ENCODE results near the gene TRPM5. TPM values are rescaled to one million over a fixed set of nuclear protein-coding genes. Genes with fewer than 3 reads are reported as not detected.
A peak's percentile ranks its signal among the peaks of the same experiment; 100 is the strongest.

The TRPM5 gene
- total and polyA plus RNA-seq, 2 experiments from 2014 or later = not detected

DNA sequence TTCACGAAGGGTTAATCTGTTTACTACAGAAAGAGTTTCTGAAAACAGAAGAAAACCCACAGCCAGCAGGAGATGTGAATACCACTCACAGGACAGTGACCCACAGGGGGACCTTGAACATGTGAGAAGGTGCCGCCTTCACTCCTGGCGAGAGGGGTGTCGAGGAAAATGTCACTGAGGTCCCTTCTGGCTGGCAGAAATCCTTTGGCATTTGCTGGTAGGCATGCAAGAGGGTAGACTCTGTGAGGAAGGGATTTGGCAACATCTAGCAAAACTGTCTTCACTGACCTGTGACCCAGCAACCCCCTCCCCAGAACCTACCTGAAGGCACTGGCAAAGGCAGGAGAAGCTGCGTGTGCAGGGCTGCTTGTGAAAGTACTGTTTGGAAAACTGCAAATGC lies 9.1 kb upstream of the TRPM5 start:
- H3K36me3 ChIP-seq (ENCODE audit: insufficient read depth) = no peaks in the 10 kb centered on the region
- no peak overlapping the region for H3K4me2 ChIP-seq
- H3K4me3 ChIP-seq = no peak overlapping the region
- no peak for DNase-seq (ENCODE audit: low spot score)
- H3K27me3 Mint-ChIP-seq (ENCODE audit: insufficient read depth, low read depth, poor library complexity) = peaks cover 48% of the 10 kb centered on the region
- no peak for TF ChIP-seq ZNF331 (CRISPR knock-in tag; IDR thresholded peaks at IDR 0.05; ENCODE audit: low read depth)
- TF ChIP-seq, protein P1, sequence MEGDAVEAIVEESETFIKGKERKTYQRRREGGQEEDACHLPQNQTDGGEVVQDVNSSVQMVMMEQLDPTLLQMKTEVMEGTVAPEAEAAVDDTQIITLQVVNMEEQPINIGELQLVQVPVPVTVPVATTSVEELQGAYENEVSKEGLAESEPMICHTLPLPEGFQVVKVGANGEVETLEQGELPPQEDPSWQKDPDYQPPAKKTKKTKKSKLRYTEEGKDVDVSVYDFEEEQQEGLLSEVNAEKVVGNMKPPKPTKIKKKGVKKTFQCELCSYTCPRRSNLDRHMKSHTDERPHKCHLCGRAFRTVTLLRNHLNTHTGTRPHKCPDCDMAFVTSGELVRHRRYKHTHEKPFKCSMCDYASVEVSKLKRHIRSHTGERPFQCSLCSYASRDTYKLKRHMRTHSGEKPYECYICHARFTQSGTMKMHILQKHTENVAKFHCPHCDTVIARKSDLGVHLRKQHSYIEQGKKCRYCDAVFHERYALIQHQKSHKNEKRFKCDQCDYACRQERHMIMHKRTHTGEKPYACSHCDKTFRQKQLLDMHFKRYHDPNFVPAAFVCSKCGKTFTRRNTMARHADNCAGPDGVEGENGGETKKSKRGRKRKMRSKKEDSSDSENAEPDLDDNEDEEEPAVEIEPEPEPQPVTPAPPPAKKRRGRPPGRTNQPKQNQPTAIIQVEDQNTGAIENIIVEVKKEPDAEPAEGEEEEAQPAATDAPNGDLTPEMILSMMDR (conservative IDR thresholded peaks at IDR 0.05; ENCODE audit: low read depth in 2 of 2) = no peak
- TF ChIP-seq, protein P2, sequence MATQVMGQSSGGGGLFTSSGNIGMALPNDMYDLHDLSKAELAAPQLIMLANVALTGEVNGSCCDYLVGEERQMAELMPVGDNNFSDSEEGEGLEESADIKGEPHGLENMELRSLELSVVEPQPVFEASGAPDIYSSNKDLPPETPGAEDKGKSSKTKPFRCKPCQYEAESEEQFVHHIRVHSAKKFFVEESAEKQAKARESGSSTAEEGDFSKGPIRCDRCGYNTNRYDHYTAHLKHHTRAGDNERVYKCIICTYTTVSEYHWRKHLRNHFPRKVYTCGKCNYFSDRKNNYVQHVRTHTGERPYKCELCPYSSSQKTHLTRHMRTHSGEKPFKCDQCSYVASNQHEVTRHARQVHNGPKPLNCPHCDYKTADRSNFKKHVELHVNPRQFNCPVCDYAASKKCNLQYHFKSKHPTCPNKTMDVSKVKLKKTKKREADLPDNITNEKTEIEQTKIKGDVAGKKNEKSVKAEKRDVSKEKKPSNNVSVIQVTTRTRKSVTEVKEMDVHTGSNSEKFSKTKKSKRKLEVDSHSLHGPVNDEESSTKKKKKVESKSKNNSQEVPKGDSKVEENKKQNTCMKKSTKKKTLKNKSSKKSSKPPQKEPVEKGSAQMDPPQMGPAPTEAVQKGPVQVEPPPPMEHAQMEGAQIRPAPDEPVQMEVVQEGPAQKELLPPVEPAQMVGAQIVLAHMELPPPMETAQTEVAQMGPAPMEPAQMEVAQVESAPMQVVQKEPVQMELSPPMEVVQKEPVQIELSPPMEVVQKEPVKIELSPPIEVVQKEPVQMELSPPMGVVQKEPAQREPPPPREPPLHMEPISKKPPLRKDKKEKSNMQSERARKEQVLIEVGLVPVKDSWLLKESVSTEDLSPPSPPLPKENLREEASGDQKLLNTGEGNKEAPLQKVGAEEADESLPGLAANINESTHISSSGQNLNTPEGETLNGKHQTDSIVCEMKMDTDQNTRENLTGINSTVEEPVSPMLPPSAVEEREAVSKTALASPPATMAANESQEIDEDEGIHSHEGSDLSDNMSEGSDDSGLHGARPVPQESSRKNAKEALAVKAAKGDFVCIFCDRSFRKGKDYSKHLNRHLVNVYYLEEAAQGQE (IDR thresholded peaks at IDR 0.05; ENCODE audit: unreplicated experiment) = no peak
- TF ChIP-seq ZNF114 (CRISPR knock-in tag; IDR thresholded peaks at IDR 0.05) = no peak
- TF ChIP-seq NANOG (IDR thresholded peaks at IDR 0.05; ENCODE audit: borderline replicate concordance) = no peak
- no peak for TF ChIP-seq EZH2 (IDR thresholded peaks at IDR 0.05; ENCODE audit: low read depth, unreplicated experiment)
- TF ChIP-seq CREB1 (CRISPR knock-in tag; IDR thresholded peaks at IDR 0.05; ENCODE audit: low read depth) = no peak
- no peak for TF ChIP-seq STAT1 (IDR thresholded peaks at IDR 0.05; ENCODE audit: unreplicated experiment)
- no peak overlapping the region for H3K27ac ChIP-seq (ENCODE audit: low read depth)
- no peaks in the 10 kb centered on the region for H4K20me1 ChIP-seq (replicated peaks; ENCODE audit: insufficient read depth)
- H3K4me1 ChIP-seq (ENCODE audit: insufficient read depth) = no peaks in the 10 kb centered on the region
- H3K4me3 Mint-ChIP-seq = no peak overlapping the region
- no peaks in the 10 kb centered on the region for H3K79me2 ChIP-seq (replicated peaks; ENCODE audit: insufficient read depth)
- no peaks in the 10 kb centered on the region for H3K9me3 Mint-ChIP-seq
- no peaks in the 10 kb centered on the region for H3K9me2 ChIP-seq (ENCODE audit: insufficient read depth)
- H2AFZ ChIP-seq = no peak overlapping the region
- H3K27ac Mint-ChIP-seq = no peak overlapping the region
- H3K27me3 ChIP-seq (ENCODE audit: insufficient read depth) = peaks cover 49% of the 10 kb centered on the region
- no peaks in the 10 kb centered on the region; the same call in 2 of the 3 replicates for H3K36me3 Mint-ChIP-seq (ENCODE audit: low read depth)
- no peak for ATAC-seq
- H3K4me1 Mint-ChIP-seq = no peaks in the 10 kb centered on the region
- H3F3A ChIP-seq (replicated peaks; ENCODE audit: low read depth) = no peaks in the 10 kb centered on the region

DNA sequence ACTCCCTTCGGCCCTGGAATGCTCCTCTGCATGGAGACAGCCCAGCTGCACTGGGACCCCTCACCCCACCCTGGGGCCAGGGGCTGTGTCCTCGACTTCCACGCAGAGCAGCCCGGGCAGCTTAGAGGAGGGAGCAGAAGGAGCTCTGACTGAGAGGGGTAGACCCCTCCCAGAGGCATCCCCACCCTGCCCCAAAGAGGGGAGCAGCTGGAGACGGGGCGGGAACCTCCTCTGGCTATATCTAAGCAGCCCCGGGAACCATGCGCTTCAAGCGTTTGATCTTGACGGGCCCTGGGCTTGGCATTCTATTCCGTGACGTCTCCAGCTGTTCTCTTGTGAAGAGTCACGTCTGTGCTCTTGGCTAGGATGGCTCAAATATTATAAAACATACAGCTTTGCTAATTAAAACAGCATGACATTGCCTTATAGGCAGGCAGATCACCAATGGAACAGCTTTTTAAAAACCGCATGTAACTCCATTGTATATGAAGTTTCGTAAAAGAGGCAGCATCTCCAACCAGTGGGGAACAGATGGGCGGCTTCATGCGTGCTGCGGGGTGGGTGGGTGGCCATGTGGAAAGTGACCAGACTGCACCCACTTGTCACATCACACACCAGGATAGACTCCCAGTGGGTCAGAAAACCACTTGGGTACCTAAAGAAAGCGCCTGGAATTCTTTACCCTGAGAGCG lies 8.2 kb upstream of the TRPM5 start:
- Histone ChIP-seq H4K20me1 (replicated peaks; ENCODE audit: insufficient read depth) (no peaks in the 10 kb centered on the region), H2AFZ (no peak overlapping the region), H3K9me2 (ENCODE audit: insufficient read depth) (no peaks in the 10 kb centered on the region), H3K4me1 (ENCODE audit: insufficient read depth) (no peaks in the 10 kb centered on the region), H3K27me3 (ENCODE audit: insufficient read depth) (peaks cover 52% of the 10 kb centered on the region), H3K4me2 (no peak overlapping the region), H3K4me3 (no peak overlapping the region), H3K27ac (ENCODE audit: low read depth) (no peak overlapping the region), H3K79me2 (replicated peaks; ENCODE audit: insufficient read depth) (no peaks in the 10 kb centered on the region), H3F3A (replicated peaks; ENCODE audit: low read depth) (no peaks in the 10 kb centered on the region), H3K36me3 (ENCODE audit: insufficient read depth) (no peaks in the 10 kb centered on the region)
- H3K36me3 Mint-ChIP-seq (ENCODE audit: low read depth) = no peaks in the 10 kb centered on the region; the same call in 2 of the 3 replicates
- H3K9me3 Mint-ChIP-seq = no peaks in the 10 kb centered on the region
- no peak for DNase-seq (ENCODE audit: low spot score)
- TF ChIP-seq ZNF114 (CRISPR knock-in tag; IDR thresholded peaks at IDR 0.05) (no peak), CREB1 (CRISPR knock-in tag; IDR thresholded peaks at IDR 0.05; ENCODE audit: low read depth) (no peak)
- H3K4me1 Mint-ChIP-seq = no peaks in the 10 kb centered on the region
- ATAC-seq = peak; percentile 36; the same call in 2 of the 3 replicates
- H3K4me3 Mint-ChIP-seq = no peak overlapping the region
- no peak overlapping the region for H3K27ac Mint-ChIP-seq
- H3K27me3 Mint-ChIP-seq (ENCODE audit: insufficient read depth, low read depth, poor library complexity) = peaks cover 43% of the 10 kb centered on the region

Data from GM23338 (cell line).